PC-3 (cell line): ENCODE measurements around the gene ERVK3-1.

Experiments used
- CTCF ChIP-seq: fragments of 300-600 bp; sonication (generic); conservative IDR thresholded peaks from 2 replicates; pipeline ENCODE4 v1.5.1; 2017; ENCODE audit warnings: antibody characterized with exemption, low read depth, mild to moderate bottlenecking, low read length
- EZH2phosphoT487 ChIP-seq: fragments of 300-600 bp; sonication (generic); IDR thresholded peaks from 2 replicates; pipeline ENCODE4 v1.6.1; 2018; ENCODE audit warnings: mild to moderate bottlenecking, antibody characterized with exemption, low read length, borderline replicate concordance

DNA sequence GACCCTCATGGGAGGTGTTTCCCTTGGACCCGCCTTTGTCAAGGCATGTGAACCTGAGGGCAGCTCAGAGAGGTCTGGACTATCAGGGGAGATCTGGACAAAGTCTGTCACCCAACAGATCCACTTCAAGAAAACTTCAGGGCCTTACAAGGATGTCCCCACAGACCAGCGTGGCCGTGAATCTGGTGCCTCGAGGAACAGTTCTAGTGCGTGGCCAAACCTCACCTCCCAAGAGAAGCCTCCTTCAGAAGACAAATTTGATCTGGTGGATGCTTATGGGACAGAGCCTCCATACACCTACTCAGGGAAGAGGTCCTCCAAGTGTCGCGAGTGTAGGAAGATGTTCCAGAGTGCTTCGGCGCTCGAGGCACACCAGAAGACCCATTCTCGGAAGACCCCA, 33.2 kb downstream of the ERVK3-1 start:
- TF ChIP-seq CTCF, result no peak
- TF ChIP-seq EZH2phosphoT487, result no peak
